PFSK-1 (cell line): Measurements from ENCODE around the gene ATP13A3.

Experiments
- POLR2AphosphoS5 ChIP-seq: IDR thresholded peaks from 2 replicates; pipeline ENCODE4 v1.6.1; 2012; ENCODE audit warnings: low read depth, mild to moderate bottlenecking, control low read depth, low read length, moderate library complexity
- SIN3A ChIP-seq: IDR thresholded peaks from 2 replicates; pipeline ENCODE4 v1.6.1; 2012; ENCODE audit warnings: mild to moderate bottlenecking, low read length, moderate library complexity, borderline replicate concordance; ENCODE audit not compliant: insufficient read depth
- TF ChIP-seq, protein P1 (sequence below), 2 experiments: IDR thresholded peaks; 2 replicates each; pipeline versions ENCODE4 v1.6.1 to v1.8.0; 2011 to 2012; ENCODE audit warnings: low read depth in 2 of 2, low read length in 2 of 2, control low read depth in 1 of 2, inconsistent platforms in 1 of 2, mild to moderate bottlenecking in 1 of 2, moderate library complexity in 1 of 2; ENCODE audit not compliant: insufficient read depth in 1 of 2

DNA sequence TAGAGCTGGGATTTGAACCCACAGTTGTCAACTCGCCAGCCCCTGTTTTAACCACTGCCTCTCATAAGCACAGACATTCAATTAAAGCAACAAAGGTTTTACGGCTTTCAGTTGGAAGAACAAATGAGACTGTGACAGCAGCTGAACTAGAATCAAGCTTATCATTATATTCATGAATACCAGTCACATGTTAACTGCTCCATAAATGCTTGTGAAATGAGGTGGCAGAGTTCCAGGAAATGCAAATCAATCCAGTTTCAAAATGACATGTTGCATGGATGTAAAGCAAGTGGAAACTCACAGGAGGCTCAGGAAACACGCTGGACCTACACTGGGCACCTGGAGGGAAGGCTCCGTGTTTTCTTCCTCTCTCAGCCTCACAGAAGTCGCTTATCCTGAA, 91.6 kb downstream of the ATP13A3 start:
- TF ChIP-seq POLR2AphosphoS5 = no peak
- TF ChIP-seq, protein P1, sequence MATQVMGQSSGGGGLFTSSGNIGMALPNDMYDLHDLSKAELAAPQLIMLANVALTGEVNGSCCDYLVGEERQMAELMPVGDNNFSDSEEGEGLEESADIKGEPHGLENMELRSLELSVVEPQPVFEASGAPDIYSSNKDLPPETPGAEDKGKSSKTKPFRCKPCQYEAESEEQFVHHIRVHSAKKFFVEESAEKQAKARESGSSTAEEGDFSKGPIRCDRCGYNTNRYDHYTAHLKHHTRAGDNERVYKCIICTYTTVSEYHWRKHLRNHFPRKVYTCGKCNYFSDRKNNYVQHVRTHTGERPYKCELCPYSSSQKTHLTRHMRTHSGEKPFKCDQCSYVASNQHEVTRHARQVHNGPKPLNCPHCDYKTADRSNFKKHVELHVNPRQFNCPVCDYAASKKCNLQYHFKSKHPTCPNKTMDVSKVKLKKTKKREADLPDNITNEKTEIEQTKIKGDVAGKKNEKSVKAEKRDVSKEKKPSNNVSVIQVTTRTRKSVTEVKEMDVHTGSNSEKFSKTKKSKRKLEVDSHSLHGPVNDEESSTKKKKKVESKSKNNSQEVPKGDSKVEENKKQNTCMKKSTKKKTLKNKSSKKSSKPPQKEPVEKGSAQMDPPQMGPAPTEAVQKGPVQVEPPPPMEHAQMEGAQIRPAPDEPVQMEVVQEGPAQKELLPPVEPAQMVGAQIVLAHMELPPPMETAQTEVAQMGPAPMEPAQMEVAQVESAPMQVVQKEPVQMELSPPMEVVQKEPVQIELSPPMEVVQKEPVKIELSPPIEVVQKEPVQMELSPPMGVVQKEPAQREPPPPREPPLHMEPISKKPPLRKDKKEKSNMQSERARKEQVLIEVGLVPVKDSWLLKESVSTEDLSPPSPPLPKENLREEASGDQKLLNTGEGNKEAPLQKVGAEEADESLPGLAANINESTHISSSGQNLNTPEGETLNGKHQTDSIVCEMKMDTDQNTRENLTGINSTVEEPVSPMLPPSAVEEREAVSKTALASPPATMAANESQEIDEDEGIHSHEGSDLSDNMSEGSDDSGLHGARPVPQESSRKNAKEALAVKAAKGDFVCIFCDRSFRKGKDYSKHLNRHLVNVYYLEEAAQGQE (IDR thresholded peaks at IDR 0.05; ENCODE audit: insufficient read depth in 1 of 2, low read depth in 2 of 2, low read length in 2 of 2) = no peak
- TF ChIP-seq SIN3A = no peak
